ENCODE results near the gene ZNF287. TPM values are rescaled to one million over a fixed set of nuclear protein-coding genes. Genes with fewer than 3 reads are reported as not detected.
A peak's percentile ranks its signal among the peaks of the same experiment; 100 is the strongest.

The ZNF287 gene
- total RNA-seq, 1 experiment from 2014 or later = 10.0 TPM

DNA sequence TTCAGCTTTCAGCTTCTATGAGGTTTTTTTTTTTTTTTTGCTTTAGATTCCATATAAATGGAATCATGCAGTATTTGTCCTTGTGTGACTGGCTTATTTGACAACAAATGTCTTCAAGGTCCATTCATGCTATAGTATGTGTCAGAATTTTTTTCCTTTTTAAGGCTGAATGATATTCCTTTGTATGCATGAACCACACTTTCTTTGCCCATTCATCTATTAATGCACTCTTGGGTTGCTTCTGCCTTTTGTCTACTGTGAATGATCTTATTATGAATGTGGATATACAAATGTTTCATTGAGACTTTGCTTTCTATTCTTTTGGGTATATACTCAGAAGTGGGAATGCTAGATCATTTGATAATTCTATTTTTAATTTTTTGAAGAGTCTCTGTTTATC lies 50.0 kb downstream of the ZNF287 start:
- BruUV-seq (replicated peaks) = no TSS peak
- Histone ChIP-seq H3K4me1 (ENCODE audit: insufficient read depth, low read length, poor library complexity, severe bottlenecking) (peaks cover 9% of the 10 kb centered on the region), H3K4me3 (ENCODE audit: low read depth, low read length, poor library complexity, severe bottlenecking) (no peak overlapping the region), H3K36me3 (ENCODE audit: insufficient read depth, low read length, poor library complexity, severe bottlenecking) (no peaks in the 10 kb centered on the region), H3K9me3 (ENCODE audit: low read depth, low read length, poor library complexity, severe bottlenecking) (no peaks in the 10 kb centered on the region), H3K27me3 (replicated peaks; ENCODE audit: insufficient read depth, low read depth, low read length, poor library complexity) (peaks cover 7% of the 10 kb centered on the region), H3K27ac (ENCODE audit: low read depth, low read length, poor library complexity, severe bottlenecking) (no peak overlapping the region)
- no peak for DNase-seq (ENCODE audit: low spot score)
- ChIA-PET POLR2A (ENCODE audit: low non-redundant PET) (interaction anchor here (0.6 kb wide), 1 partner anchor 1428 kb away, joined by 5 read pairs; no protein-coding TSS in a partner anchor), CTCF (interaction anchor here (0.6 kb wide), 1 partner anchor 898 kb away, joined by 10 read pairs; no protein-coding TSS in a partner anchor)
- intact Hi-C loops (cut with micrococcal nuclease; ENCODE audit: unreplicated experiment) = no loop called here
- TF ChIP-seq EZH2 (IDR thresholded peaks at IDR 0.05; ENCODE audit: borderline replicate concordance, low read depth, low read length, poor library complexity, severe bottlenecking) = no peak
- TF ChIP-seq, protein P1, sequence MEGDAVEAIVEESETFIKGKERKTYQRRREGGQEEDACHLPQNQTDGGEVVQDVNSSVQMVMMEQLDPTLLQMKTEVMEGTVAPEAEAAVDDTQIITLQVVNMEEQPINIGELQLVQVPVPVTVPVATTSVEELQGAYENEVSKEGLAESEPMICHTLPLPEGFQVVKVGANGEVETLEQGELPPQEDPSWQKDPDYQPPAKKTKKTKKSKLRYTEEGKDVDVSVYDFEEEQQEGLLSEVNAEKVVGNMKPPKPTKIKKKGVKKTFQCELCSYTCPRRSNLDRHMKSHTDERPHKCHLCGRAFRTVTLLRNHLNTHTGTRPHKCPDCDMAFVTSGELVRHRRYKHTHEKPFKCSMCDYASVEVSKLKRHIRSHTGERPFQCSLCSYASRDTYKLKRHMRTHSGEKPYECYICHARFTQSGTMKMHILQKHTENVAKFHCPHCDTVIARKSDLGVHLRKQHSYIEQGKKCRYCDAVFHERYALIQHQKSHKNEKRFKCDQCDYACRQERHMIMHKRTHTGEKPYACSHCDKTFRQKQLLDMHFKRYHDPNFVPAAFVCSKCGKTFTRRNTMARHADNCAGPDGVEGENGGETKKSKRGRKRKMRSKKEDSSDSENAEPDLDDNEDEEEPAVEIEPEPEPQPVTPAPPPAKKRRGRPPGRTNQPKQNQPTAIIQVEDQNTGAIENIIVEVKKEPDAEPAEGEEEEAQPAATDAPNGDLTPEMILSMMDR (conservative IDR thresholded peaks at IDR 0.05; ENCODE audit: low read depth, low read length) = no peak

DNA sequence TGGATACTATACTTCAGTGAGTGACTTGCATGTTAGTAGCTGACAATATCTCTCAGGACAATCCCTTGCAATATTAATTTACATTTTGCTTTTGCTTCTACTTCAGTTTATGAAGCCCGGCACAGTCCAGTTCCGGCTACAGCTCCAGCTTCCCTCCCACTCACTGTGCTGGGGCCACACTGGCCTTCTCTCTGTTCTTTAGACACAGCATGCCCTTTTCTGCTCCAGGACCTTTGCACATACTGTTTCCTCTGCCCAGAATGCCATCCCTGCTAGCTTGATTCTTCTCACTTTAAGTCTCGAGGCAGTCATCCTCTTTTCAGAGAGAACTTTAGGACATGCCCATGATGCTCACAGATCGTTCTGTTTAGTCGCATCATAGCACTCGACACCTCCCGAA lies 51.5 kb downstream of the ZNF287 start:
- TF ChIP-seq EZH2 (IDR thresholded peaks at IDR 0.05; ENCODE audit: borderline replicate concordance, low read depth, low read length, poor library complexity, severe bottlenecking) = no peak
- TF ChIP-seq, protein P1 (conservative IDR thresholded peaks at IDR 0.05; ENCODE audit: low read depth, low read length) = no peak
- Histone ChIP-seq H3K27me3 (replicated peaks; ENCODE audit: insufficient read depth, low read depth, low read length, poor library complexity) (peaks cover 7% of the 10 kb centered on the region), H3K36me3 (ENCODE audit: insufficient read depth, low read length, poor library complexity, severe bottlenecking) (no peaks in the 10 kb centered on the region), H3K9me3 (ENCODE audit: low read depth, low read length, poor library complexity, severe bottlenecking) (no peaks in the 10 kb centered on the region), H3K4me3 (ENCODE audit: low read depth, low read length, poor library complexity, severe bottlenecking) (no peak overlapping the region), H3K4me1 (ENCODE audit: insufficient read depth, low read length, poor library complexity, severe bottlenecking) (peaks cover 12% of the 10 kb centered on the region), H3K27ac (ENCODE audit: low read depth, low read length, poor library complexity, severe bottlenecking) (no peak overlapping the region)
- ChIA-PET CTCF (no interaction called here), POLR2A (ENCODE audit: low non-redundant PET) (no interaction called here)
- BruUV-seq (replicated peaks) = no TSS peak
- DNase-seq (ENCODE audit: low spot score) = no peak
- intact Hi-C loops (cut with micrococcal nuclease; ENCODE audit: unreplicated experiment) = no loop called here

DNA sequence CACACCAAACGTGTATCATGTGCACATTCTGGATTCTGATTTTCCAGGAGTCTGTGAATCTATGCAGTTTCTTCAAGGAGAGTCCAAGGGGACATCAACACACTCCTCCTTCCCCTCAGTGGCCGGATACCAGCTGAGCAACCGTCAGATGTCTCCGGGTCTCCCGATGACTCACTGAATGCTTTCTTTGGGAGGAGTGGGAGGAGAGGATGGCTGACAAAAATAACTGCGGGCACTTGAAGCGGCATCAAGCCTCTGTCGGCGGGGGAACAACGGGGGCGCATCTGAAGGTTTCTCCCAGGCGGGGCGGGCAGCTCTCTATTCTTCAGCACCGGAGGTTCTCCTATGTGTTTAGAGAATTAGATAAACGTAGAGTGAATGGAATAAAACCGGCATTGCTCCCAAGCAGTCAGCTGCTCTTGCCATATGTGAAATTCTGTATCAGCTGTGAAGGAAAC lies 52.4 kb downstream of the ZNF287 start:
- Histone ChIP-seq H3K4me1 (ENCODE audit: insufficient read depth, low read length, poor library complexity, severe bottlenecking) (peaks cover 21% of the 10 kb centered on the region), H3K27ac (ENCODE audit: low read depth, low read length, poor library complexity, severe bottlenecking) (no peak overlapping the region), H3K9me3 (ENCODE audit: low read depth, low read length, poor library complexity, severe bottlenecking) (no peaks in the 10 kb centered on the region), H3K36me3 (ENCODE audit: insufficient read depth, low read length, poor library complexity, severe bottlenecking) (no peaks in the 10 kb centered on the region), H3K4me3 (ENCODE audit: low read depth, low read length, poor library complexity, severe bottlenecking) (peak overlapping the region; percentile 25), H3K27me3 (replicated peaks; ENCODE audit: insufficient read depth, low read depth, low read length, poor library complexity) (peaks cover 7% of the 10 kb centered on the region)
- DNase-seq (ENCODE audit: low spot score) = peak; percentile 68
- ChIA-PET POLR2A (ENCODE audit: low non-redundant PET) (no interaction called here), CTCF (interaction anchor here (0.9 kb wide), 1 partner anchor 64 kb away, joined by 3 read pairs; no protein-coding TSS in a partner anchor)
- intact Hi-C loops (cut with micrococcal nuclease; ENCODE audit: unreplicated experiment) = no loop called here
- no TSS peak for BruUV-seq (replicated peaks)
- TF ChIP-seq, protein P1 (conservative IDR thresholded peaks at IDR 0.05; ENCODE audit: low read depth, low read length) = no peak
- TF ChIP-seq EZH2 (IDR thresholded peaks at IDR 0.05; ENCODE audit: borderline replicate concordance, low read depth, low read length, poor library complexity, severe bottlenecking) = no peak

All from A673 (cell line).